HepG2 (cell line): ENCODE measurements around the gene KCNMA1. TPM values are rescaled to one million over a fixed set of nuclear protein-coding genes. Genes with fewer than 3 reads are reported as not detected.

Experiments
- ATAC-seq: fragments of 200-7000 bp; cut with Tn5 transposase; 3 replicates; pipeline ENCODE4 v1.9.1; 2020; ENCODE audit warnings: mild to moderate bottlenecking, moderate library complexity
- BruUV-seq: library from RNA; stranded (reverse); fragments of 400-500 nt; replicated peaks from 2 replicates; lab custom pipeline; 2021; lab: Mats Ljungman, UMichigan
- CTCF ChIA-PET: fragments of 300-600 bp; formaldehyde crosslinking; extraction: SDS; loops from one replicate; lab custom pipeline; 2021; ENCODE audit warnings: low total read pairs, inconsistent platforms, low intra/inter-chr PET ratio; lab: Yijun Ruan, JAX
- POLR2A ChIA-PET: fragments of 350-600 bp; sonication (Branson Sonifier 250); formaldehyde crosslinking; loops from one replicate; lab custom pipeline; 2020; ENCODE audit warnings: antibody characterized with exemption, inconsistent platforms; lab: Yijun Ruan, JAX
- DNase-seq: peaks from one replicate; pipeline ENCODE4 v3.0.0-alpha.2; 2015; ENCODE audit warnings: low spot score
- FAIRE-seq: peaks from 3 replicates; lab custom pipeline; 2011; peaks lifted over from hg19 to GRCh38; lab: Jason Lieb, UNC
- H2AFZ ChIP-seq: one replicate; pipeline ENCODE4 v1.6.1; 2011; ENCODE audit warnings: low read length, inconsistent platforms
- H3K27ac ChIP-seq: fragments of 300-600 bp; 3 replicates; pipeline ENCODE4 v1.8.0; 2011; ENCODE audit warnings: mixed run types, mild to moderate bottlenecking, mixed read lengths, low read length, inconsistent platforms; ENCODE audit not compliant: insufficient read depth; ENCODE audit errors: extremely low read length
- H3K27me3 ChIP-seq, 2 experiments: fragments of 200-600 bp in 1 of 2; 2 replicates in 1 of 2; 3 replicates in 1 of 2; pipeline versions ENCODE4 v1.6.0 to v1.8.0; 2011; ENCODE audit warnings: low read length in 2 of 2, mild to moderate bottlenecking in 2 of 2, moderate library complexity in 2 of 2, inconsistent platforms in 1 of 2; ENCODE audit not compliant: insufficient read depth in 2 of 2, control insufficient read depth in 1 of 2
- H3K36me3 ChIP-seq, 2 experiments: fragments of 200-600 bp in 1 of 2; replicated peaks in 1 of 2; 2 replicates in 1 of 2; 3 replicates in 1 of 2; pipeline versions ENCODE4 v1.5.1 to v1.8.0; 2011; ENCODE audit warnings: low read length in 2 of 2, inconsistent platforms in 1 of 2; ENCODE audit not compliant: insufficient read depth in 2 of 2, control insufficient read depth in 1 of 2
- H3K4me1 ChIP-seq: 2 replicates; pipeline ENCODE4 v1.5.1; 2012; ENCODE audit warnings: low read length, inconsistent platforms; ENCODE audit not compliant: insufficient read depth
- H3K4me2 ChIP-seq: 2 replicates; pipeline ENCODE4 v1.6.0; 2011; ENCODE audit warnings: low read depth, low read length, inconsistent platforms
- H3K4me3 ChIP-seq, 3 experiments: fragments of 200-600 bp in 1 of 3; sonication (generic), shearing (Covaris generic) in 1 of 3; replicated peaks in 1 of 3; 2 replicates each; pipeline ENCODE4 v1.5.1; 2011 to 2016; ENCODE audit warnings: low read length in 3 of 3, inconsistent platforms in 2 of 3, low read depth in 2 of 3, mild to moderate bottlenecking in 2 of 3, control low read depth in 1 of 3, mixed read lengths in 1 of 3; ENCODE audit not compliant: insufficient read depth in 1 of 3
- H3K79me2 ChIP-seq: one replicate; pipeline ENCODE4 v1.6.1; 2011; ENCODE audit warnings: low read length, inconsistent platforms; ENCODE audit not compliant: insufficient read depth
- H3K9ac ChIP-seq: 2 replicates; pipeline ENCODE4 v1.6.0; 2011; ENCODE audit warnings: mild to moderate bottlenecking, low read depth, low read length, inconsistent platforms; ENCODE audit not compliant: insufficient read depth
- H3K9me3 ChIP-seq: 2 replicates; pipeline ENCODE4 v1.5.1; 2012; ENCODE audit warnings: mild to moderate bottlenecking, low read length
- H4K20me1 ChIP-seq: 2 replicates; pipeline ENCODE4 v1.6.0; 2011; ENCODE audit warnings: inconsistent platforms, mild to moderate bottlenecking, low read length, moderate library complexity; ENCODE audit not compliant: insufficient read depth
- AKNA ChIP-seq: sonication (generic); formaldehyde crosslinking; IDR thresholded peaks from 2 replicates; pipeline ENCODE4 v1.4.0; 2020; ENCODE audit warnings: missing genetic modification reagents, borderline replicate concordance
- CENPBD1 ChIP-seq: sonication (generic); formaldehyde crosslinking; IDR thresholded peaks from 2 replicates; pipeline ENCODE4 v1.8.0; 2022; ENCODE audit warnings: missing genetic modification reagents, low read depth, mild to moderate bottlenecking, borderline replicate concordance
- DRAP1 ChIP-seq: IDR thresholded peaks from 2 replicates; pipeline ENCODE4 v1.6.1; 2016; ENCODE audit warnings: missing genetic modification reagents, missing compliant biosample characterization
- HOXA7 ChIP-seq: sonication (generic); formaldehyde crosslinking; IDR thresholded peaks from 2 replicates; pipeline ENCODE4 v1.8.1; 2022; ENCODE audit warnings: mild to moderate bottlenecking, missing genetic modification reagents, moderate library complexity
- MAFF ChIP-seq: IDR thresholded peaks from 2 replicates; pipeline ENCODE4 v1.6.1; 2011; ENCODE audit warnings: low read depth, low read length, improper control_type of control experiment
- RAD21 ChIP-seq: fragments of 450-650 bp; formaldehyde crosslinking; IDR thresholded peaks from 2 replicates; pipeline ENCODE4 v1.5.0; 2020; ENCODE audit warnings: mild to moderate bottlenecking
- USF2 ChIP-seq, 2 experiments: sonication (generic) in 1 of 2; formaldehyde crosslinking in 1 of 2; IDR thresholded peaks; 2 replicates each; pipeline versions ENCODE4 v1.5.1 to v1.6.1; 2011 to 2020; ENCODE audit warnings: borderline replicate concordance in 1 of 2, low read depth in 1 of 2, low read length in 1 of 2, mild to moderate bottlenecking in 1 of 2, missing genetic modification reagents in 1 of 2, moderate library complexity in 1 of 2
- YEATS2 ChIP-seq: sonication (generic); formaldehyde crosslinking; IDR thresholded peaks from 2 replicates; pipeline ENCODE4 v1.4.0; 2020; ENCODE audit warnings: missing genetic modification reagents, borderline replicate concordance
- ZBTB25 ChIP-seq: IDR thresholded peaks from 2 replicates; pipeline ENCODE4 v1.6.1; 2018; ENCODE audit warnings: missing genetic modification reagents
- ZNF446 ChIP-seq: sonication (generic); formaldehyde crosslinking; IDR thresholded peaks from 2 replicates; pipeline ENCODE4 v1.5.0; 2020; ENCODE audit warnings: mild to moderate bottlenecking, missing genetic modification reagents
- ZNF564 ChIP-seq: sonication (generic); formaldehyde crosslinking; IDR thresholded peaks from 2 replicates; pipeline ENCODE4 v1.8.1; 2023; ENCODE audit warnings: mild to moderate bottlenecking, missing genetic modification reagents
- ZNF747 ChIP-seq: sonication (generic); formaldehyde crosslinking; IDR thresholded peaks from 2 replicates; pipeline ENCODE4 v1.8.1; 2023; ENCODE audit warnings: missing genetic modification reagents, mild to moderate bottlenecking, borderline replicate concordance
- ZSCAN5A ChIP-seq: sonication (generic); formaldehyde crosslinking; IDR thresholded peaks from 2 replicates; pipeline ENCODE4 v1.8.0; 2022; ENCODE audit warnings: mild to moderate bottlenecking, missing genetic modification reagents, borderline replicate concordance
- WGBS: methylation state at CpG from one replicate; pipeline ENCODE4 v1.1.6; 2017; ENCODE audit warnings: low lambda C conversion rate; 5-methylcytosine and 5-hydroxymethylcytosine counted together
- in situ Hi-C: cut with HindIII; loops from 2 replicates; pipeline ENCODE4 v1.10.0; 2017; ENCODE audit warnings: low pct_unique_long_range_greater_than_20kb; ENCODE audit not compliant: extremely low pct_ligation_motif_present
- intact Hi-C: fragments of 100-400 bp; cut with micrococcal nuclease; formaldehyde crosslinking; loops from one replicate; pipeline ENCODE4 v1.10.0; 2022; ENCODE audit not compliant: unreplicated experiment
- polyA plus RNA-seq, 8 experiments: library from polyadenylated mRNA; depleted of rRNA in 3 of 8; stranded (reverse) in 7 of 8; unstranded in 1 of 8; fragments of >200 nt; fragmentation: Illumina TruSeq in 4 of 8; extraction: Trizol in 4 of 8; gene quantifications; 2 replicates each; pipeline versions ENCODE4 v1.2.1 to v1.2.3, GENCODE V29; 2011 to 2016; ENCODE audit warnings: low read depth in 4 of 8, missing spikeins in 1 of 8, mixed read lengths in 1 of 8; ENCODE audit not compliant: insufficient read depth in 1 of 8
- total RNA-seq, 5 experiments: library from RNA; depleted of rRNA; stranded (reverse); fragments of >200 nt; fragmentation: Illumina TruSeq; extraction: Trizol; gene quantifications; 2 replicates each; pipeline ENCODE4 v1.2.3, GENCODE V29; 2016; ENCODE audit warnings: low read depth in 1 of 5

Gene KCNMA1
- total and polyA plus RNA-seq, 2 of the 13 experiments (the other 11 are each of a cell fraction or from before 2014, with no cell fraction given): 0.02 TPM; not detected in 1

GRCh38 chr10:77289027-77289501, 348.5 kb downstream of the KCNMA1 start:
- in situ Hi-C loops (no loop called here), intact Hi-C loops (no loop called here)
- peaks cover 2 to 29% of the 10 kb centered on the region in 2 experiments; a peak in 4 of 5 replicates for H3K27me3 ChIP-seq
- CTCF ChIA-PET: no interaction called here
- no peaks in the 10 kb centered on the region for H3K36me3 ChIP-seq
- no peak for ATAC-seq
- POLR2A ChIA-PET: no interaction called here
- no peak overlapping the region for H3K9ac ChIP-seq
- no peaks in the 10 kb centered on the region for H3K4me1 ChIP-seq
- no peak for DNase-seq
- no peaks in the 10 kb centered on the region for H4K20me1 ChIP-seq
- FAIRE-seq: no peak
- no peak overlapping the region for H3K4me2 ChIP-seq
- no peak overlapping the region for H3K4me3 ChIP-seq
- no TSS peak for BruUV-seq
- WGBS: 36% methylated on average over 3 of the region's 3 CpGs
- no peaks in the 10 kb centered on the region for H3K79me2 ChIP-seq
- H2AFZ ChIP-seq: no peak overlapping the region
- H3K9me3 ChIP-seq: no peaks in the 10 kb centered on the region
- H3K27ac ChIP-seq: no peak overlapping the region
- TF ChIP-seq ZSCAN5A (CRISPR knock-in tag) (no peak), HOXA7 (no peak), RAD21 (no peak), USF2 (IDR thresholded peaks at IDR 0.05; ENCODE audit: low read depth, low read length) (no peak), USF2 (CRISPR knock-in tag; IDR thresholded peaks at IDR 0.05; ENCODE audit: borderline replicate concordance) (no peak), MAFF (no peak), DRAP1 (no peak), ZNF564 (CRISPR knock-in tag) (no peak), ZBTB25 (CRISPR knock-in tag) (no peak), YEATS2 (CRISPR knock-in tag) (no peak), CENPBD1 (CRISPR knock-in tag) (no peak), AKNA (no peak), ZNF446 (CRISPR knock-in tag) (no peak), ZNF747 (CRISPR knock-in tag) (no peak)
